Activated naive CD4-positive, alpha-beta T cell treated with anti-CD3 and anti-CD28 coated beads for 36 hours (primary cell): ENCODE data around the gene MAMSTR. TPM values are rescaled to one million over a fixed set of nuclear protein-coding genes. Genes with fewer than 3 reads are reported as not detected.

Experiments used
- CTCF ChIA-PET: fragments of 350-600 bp; sonication (Branson Sonifier 250); formaldehyde crosslinking; loops from one replicate; lab custom pipeline; 2021; ENCODE audit warnings: antibody characterized with exemption; lab: Charles Lee
- DNase-seq: peaks from one replicate; pipeline ENCODE4 v3.0.0-alpha.2; 2020
- H3K27ac Mint-ChIP-seq: one replicate; pipeline ENCODE4 v1.8.0; 2021; ENCODE audit warnings: mild to moderate bottlenecking, mixed read lengths
- H3K27me3 Mint-ChIP-seq: one replicate; pipeline ENCODE4 v1.8.0; 2021; ENCODE audit warnings: low read depth, mixed read lengths
- H3K36me3 Mint-ChIP-seq: one replicate; pipeline ENCODE4 v1.8.0; 2021; ENCODE audit warnings: low read depth, mixed read lengths
- H3K4me1 Mint-ChIP-seq: one replicate; pipeline ENCODE4 v1.8.0; 2021; ENCODE audit warnings: low read depth, mixed read lengths
- H3K4me3 Mint-ChIP-seq: one replicate; pipeline ENCODE4 v1.8.0; 2021; ENCODE audit warnings: mild to moderate bottlenecking, moderate library complexity, mixed read lengths
- H3K9me3 Mint-ChIP-seq: one replicate; pipeline ENCODE4 v1.8.0; 2021; ENCODE audit warnings: mixed read lengths
- intact Hi-C: fragments of 100-400 bp; cut with micrococcal nuclease; formaldehyde crosslinking; loops from one replicate; pipeline ENCODE4 v1.15.1; 2023
- total RNA-seq, 2 experiments: library from RNA; stranded (reverse); gene quantifications; one replicate each; pipeline ENCODE4 v1.2.3, GENCODE V29; 2021

MAMSTR gene
- total RNA-seq, 2 experiments from 2014 or later, result 0.44 to 0.57 TPM

DNA sequence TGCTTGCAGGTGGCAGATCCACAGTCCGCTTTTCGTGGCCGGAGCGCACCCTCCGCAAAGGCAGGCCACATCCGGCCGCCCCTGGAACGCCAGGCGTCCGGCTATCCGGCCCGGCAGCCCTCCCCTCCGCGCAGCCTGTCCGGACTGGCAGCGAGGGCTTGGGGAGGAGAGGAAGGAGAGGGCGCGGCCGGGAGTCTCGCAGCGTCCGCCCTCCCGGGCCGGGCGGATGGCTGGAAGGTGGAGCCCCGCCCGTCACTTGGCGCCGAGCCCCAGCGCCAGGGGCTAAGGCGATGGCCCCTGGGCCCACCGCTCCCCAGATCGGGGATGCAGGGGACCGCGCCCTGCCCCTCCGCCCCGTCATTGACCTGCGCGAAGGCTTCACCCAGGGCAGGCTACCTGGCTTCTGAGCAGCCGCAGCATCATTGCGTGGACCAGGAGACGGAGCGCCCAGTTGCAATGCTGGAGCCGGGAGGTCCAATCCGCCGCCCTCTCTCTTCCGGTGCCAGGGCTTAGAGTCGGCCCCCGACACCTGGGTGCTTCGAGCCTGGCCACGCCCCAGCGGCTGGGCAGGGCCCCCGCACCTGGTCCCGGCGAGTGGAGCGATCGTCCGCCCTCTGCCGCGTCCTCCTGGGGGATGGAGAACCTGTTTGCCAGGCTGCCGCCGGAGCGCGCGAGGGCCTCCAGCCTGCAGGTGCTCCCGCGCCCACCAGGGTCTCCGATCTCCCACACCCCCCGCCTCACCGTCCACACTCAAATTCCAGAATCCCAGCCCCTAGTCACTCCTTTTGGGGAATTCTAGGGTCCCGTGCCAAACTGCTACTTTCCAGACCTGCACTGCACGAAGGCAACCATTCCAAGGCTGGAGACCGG, 33.2 kb upstream of the MAMSTR start, which contains the start of gene FUT1:
FUT1 (minus strand) TSS at position 146 of the 870 bp plus-strand sequence. CDS start 1,360 bp downstream, outside the sequence.
- DNase-seq, result peak; percentile 53
- CTCF ChIA-PET, result interaction anchor here (1.0 kb wide), 1 partner anchor 65 kb away, joined by 3 read pairs; no protein-coding TSS in a partner anchor
- intact Hi-C loops, result no loop called here
- Mint-ChIP-seq H3K4me3 (peak within 1 kb of the TSS; percentile 55), H3K27me3 (peaks cover 22% of the 10 kb centered on the region), H3K9me3 (no peaks in the 10 kb centered on the region), H3K36me3 (no peaks in the 10 kb centered on the region), H3K4me1 (peaks cover 15% of the 10 kb centered on the region), H3K27ac (peak within 1 kb of the TSS; percentile 32)

DNA sequence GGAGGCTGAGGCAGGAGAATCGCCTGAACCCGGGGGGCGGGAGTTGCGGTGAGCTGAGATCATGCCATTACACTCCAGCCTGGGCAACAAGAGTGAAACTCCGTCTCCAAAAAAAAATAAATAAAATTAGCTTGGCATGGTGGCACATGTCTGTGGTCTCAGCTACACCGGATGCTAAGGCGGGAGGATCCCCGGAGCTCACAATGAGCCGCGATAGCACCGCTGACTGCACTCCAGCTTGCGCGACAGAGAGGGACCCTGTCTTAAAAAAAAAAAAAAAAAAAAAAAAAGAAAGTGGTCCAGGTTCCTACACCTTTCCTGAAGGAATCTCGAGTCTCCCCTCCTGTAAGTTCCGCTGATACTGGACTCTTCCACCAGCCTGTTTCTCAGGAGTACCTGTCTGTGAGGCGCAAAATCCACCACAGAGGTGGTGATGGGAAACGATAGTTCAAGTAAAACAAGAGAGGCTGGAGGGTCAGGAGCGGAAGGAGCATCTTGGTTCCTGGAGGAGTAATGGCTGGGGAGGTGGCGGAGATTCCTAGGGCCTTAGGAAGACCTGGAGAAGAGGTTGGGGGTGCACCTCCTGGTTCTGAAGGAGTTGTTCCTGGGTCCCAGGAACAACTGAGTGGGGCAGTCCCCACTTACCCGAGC, 32.4 kb upstream of the MAMSTR start:
- peaks cover 22% of the 10 kb centered on the region for H3K27me3 Mint-ChIP-seq
- no peaks in the 10 kb centered on the region for H3K36me3 Mint-ChIP-seq
- H3K9me3 Mint-ChIP-seq, result no peaks in the 10 kb centered on the region
- CTCF ChIA-PET, result interaction anchor here (0.5 to 1.0 kb wide), 4 partner anchors 12 to 92 kb away, joined by 3 to 6 read pairs (median 4); partner anchors contain the start of gene RASIP1
- intact Hi-C loops, result no loop called here
- peak overlapping the region; percentile 55 for H3K4me3 Mint-ChIP-seq
- H3K4me1 Mint-ChIP-seq, result peaks cover 17% of the 10 kb centered on the region
- peak overlapping the region; percentile 32 for H3K27ac Mint-ChIP-seq
- no peak for DNase-seq

DNA sequence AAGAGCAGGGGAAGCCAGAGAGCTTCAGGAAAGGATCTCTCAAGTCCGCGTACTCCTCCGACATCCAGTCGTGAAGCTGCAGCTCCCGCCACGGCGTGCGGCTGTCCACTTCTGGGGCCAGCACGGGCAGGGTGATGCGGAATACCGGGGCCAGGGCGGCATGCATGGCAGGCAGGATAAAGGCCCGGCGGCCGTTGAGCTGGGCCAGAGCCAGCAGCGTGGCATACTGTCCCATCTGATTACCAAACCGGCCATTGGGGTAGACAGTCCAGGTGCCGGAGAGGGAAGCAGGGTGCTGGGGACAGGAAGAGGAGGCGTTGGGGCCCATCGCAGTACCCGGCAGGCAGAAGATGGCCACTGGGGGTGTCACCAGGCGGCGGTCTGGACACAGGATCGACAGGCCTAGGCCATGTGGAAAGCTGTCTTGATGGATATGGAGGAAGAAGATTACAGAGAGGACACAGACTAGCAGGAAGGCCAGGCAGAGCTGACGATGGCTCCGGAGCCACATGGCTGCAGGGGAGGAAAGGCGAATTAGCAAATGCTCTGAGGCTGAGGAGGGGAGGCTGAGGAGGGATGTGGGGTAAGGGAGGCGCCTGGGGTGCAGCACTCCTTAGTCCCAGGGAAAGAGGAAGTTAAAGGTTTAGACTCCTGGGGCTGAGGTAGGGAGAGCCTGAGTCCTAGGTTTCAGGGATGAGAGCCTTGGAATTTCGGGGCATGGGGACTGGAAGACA, 31.4 kb upstream of the MAMSTR start:
- CTCF ChIA-PET, result interaction anchor here (1.0 kb wide), 1 partner anchor 63 kb away, joined by 3 read pairs; no protein-coding TSS in a partner anchor
- Mint-ChIP-seq H3K27ac (no peak overlapping the region), H3K4me3 (peak overlapping the region; percentile 32), H3K4me1 (peaks cover 25% of the 10 kb centered on the region), H3K36me3 (no peaks in the 10 kb centered on the region), H3K9me3 (no peaks in the 10 kb centered on the region), H3K27me3 (peaks cover 26% of the 10 kb centered on the region)
- no peak for DNase-seq
- intact Hi-C loops, result no loop called here

DNA sequence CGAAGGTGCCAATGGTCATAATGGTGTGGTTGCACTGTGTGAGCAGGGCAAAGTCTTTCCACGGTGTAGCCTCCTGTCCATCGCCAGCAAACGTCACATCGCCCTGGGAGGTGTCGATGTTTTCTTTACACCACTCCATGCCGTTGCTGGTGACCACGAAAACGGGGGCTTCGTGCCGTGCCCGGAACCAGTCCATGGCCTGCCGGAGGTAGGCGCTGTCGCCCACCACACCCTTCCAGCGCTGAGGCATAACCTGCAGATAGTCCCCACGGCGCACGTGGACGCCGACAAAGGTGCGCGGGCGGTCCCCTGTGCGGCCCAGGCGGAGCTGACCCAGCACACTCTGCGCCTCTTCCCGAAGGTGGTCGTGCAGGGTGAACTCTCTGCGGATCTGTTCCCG, 30.8 kb upstream of the MAMSTR start:
- no peak overlapping the region for H3K27ac Mint-ChIP-seq
- H3K36me3 Mint-ChIP-seq, result no peaks in the 10 kb centered on the region
- CTCF ChIA-PET, result no interaction called here
- H3K27me3 Mint-ChIP-seq, result peaks cover 27% of the 10 kb centered on the region
- no peak for DNase-seq
- intact Hi-C loops, result no loop called here
- H3K9me3 Mint-ChIP-seq, result no peaks in the 10 kb centered on the region
- H3K4me1 Mint-ChIP-seq, result peaks cover 27% of the 10 kb centered on the region
- no peak overlapping the region for H3K4me3 Mint-ChIP-seq

DNA sequence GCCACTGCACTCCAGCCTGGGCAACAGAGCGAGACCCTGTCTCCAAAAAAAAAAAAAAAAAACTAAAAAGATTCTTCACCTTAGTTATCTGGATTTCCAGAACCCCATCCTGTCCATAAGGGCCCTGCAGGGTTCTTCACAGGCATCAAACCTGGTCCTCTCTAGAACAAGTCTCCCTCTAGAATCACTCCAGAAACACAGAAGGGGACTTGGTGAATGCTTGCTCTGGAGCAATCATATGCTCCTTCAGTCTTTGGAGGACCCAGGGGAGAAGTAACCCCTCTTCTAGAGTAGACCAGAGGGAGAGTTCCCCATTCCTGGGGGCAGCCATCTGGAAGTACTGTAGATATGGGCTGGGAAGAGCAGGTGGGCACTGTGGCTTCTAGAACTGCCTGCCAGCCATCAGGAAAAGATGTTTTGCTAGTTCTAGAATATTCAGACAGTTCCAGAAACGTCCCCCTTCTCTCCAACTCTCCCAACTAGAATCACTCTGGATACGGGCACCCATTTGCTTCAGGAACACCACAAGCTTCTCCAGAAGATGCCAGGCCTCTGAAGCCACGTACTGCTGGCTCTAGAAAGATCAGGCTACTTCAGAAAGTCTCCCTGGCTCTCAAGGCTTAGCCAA, 30.2 kb upstream of the MAMSTR start:
- intact Hi-C loops, result loop anchor here (5.0 kb wide), 1 partner anchor 577 kb away; the partner anchor contains the start of genes LIG1 and ZSWIM9
- no peak for DNase-seq
- H3K9me3 Mint-ChIP-seq, result no peaks in the 10 kb centered on the region
- no peaks in the 10 kb centered on the region for H3K36me3 Mint-ChIP-seq
- CTCF ChIA-PET, result no interaction called here
- H3K4me3 Mint-ChIP-seq, result no peak overlapping the region
- peaks cover 27% of the 10 kb centered on the region for H3K4me1 Mint-ChIP-seq
- H3K27ac Mint-ChIP-seq, result no peak overlapping the region
- peaks cover 30% of the 10 kb centered on the region for H3K27me3 Mint-ChIP-seq

DNA sequence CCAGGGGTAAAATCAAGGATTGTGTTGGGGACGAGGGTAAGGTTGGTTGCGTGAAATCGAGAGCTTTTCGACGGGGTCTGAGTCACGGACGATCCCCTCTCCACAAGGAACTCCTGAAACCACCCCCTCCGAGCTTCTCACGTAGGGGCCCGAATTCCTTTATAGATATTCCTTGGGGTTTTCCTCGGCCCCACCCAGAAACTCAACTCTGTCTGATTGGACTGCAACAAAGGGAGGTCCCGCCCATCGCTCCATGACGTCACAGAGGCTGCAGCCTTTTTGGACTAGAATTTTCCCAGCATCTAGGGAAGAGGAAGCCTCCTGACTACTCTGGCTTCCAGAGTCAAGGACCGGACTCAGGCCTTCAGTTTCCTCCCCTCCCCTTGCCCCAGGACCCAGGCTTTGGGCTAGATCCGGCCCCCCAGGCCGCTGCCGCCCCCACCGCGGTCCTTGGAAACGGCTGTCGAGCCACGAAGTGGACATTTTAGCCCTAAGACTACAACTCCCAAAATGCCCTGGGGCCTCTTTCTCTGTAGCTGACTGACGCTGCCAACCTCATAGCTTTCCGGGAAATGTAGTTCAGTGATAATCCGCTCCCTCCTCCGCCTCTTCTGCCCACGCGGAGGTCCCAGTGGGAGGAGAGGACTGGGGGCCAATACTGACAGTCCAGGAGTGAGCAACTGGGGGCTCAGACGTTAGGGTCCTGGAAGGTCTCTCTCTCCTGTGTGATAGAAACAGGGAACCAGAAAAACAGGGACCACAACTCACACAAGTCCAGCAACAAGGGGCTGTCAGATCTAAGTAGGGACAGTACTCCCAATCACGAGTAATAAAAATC, 27.4 kb upstream of the MAMSTR start, which contains the start of gene IZUMO1:
IZUMO1 (minus strand) TSS at position 172 of the 838 bp plus-strand sequence. CDS start 1,050 bp downstream, outside the sequence.
- Mint-ChIP-seq H3K4me1 (peaks cover 15% of the 10 kb centered on the region), H3K4me3 (peak within 1 kb of the TSS; percentile 34), H3K36me3 (no peaks in the 10 kb centered on the region), H3K9me3 (no peaks in the 10 kb centered on the region), H3K27me3 (peaks cover 12% of the 10 kb centered on the region), H3K27ac (no peak within 1 kb of the TSS)
- CTCF ChIA-PET, result interaction anchor here (0.6 to 1.0 kb wide), 4 partner anchors 48 to 349 kb away, joined by 3 read pairs; no protein-coding TSS in a partner anchor
- intact Hi-C loops, result loop anchor here (5.0 kb wide), 1 partner anchor 575 kb away; the partner anchor contains the start of genes LIG1 and ZSWIM9
- DNase-seq, result peak; percentile 73

DNA sequence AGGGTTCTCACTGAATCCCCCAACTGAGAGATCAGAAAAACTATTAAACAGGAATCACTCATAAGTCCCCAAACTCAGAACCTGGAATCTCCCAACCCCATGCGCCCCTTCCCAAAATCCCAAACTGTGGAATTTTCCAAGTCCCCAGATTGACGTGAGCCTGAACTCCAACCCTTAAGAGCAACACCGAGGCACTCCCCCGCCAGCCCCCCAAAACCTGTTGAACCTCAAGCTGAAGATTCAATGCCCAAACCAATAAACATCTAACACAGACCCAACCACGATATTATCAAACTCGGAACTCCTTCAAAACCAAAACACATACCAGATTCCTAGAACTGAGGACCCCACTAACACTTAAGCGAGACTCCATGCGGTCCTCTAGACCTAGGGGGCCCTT, 26.6 kb upstream of the MAMSTR start:
- CTCF ChIA-PET, result interaction anchor here (1.0 kb wide), 1 partner anchor 49 kb away, joined by 3 read pairs; no protein-coding TSS in a partner anchor
- intact Hi-C loops, result loop anchor here (5.0 kb wide), 1 partner anchor 574 kb away; the partner anchor contains the start of genes LIG1 and ZSWIM9
- no peaks in the 10 kb centered on the region for H3K36me3 Mint-ChIP-seq
- peaks cover 14% of the 10 kb centered on the region for H3K4me1 Mint-ChIP-seq
- no peak overlapping the region for H3K4me3 Mint-ChIP-seq
- DNase-seq, result no peak
- no peaks in the 10 kb centered on the region for H3K9me3 Mint-ChIP-seq
- H3K27me3 Mint-ChIP-seq, result peaks cover 9% of the 10 kb centered on the region
- H3K27ac Mint-ChIP-seq, result no peak overlapping the region

DNA sequence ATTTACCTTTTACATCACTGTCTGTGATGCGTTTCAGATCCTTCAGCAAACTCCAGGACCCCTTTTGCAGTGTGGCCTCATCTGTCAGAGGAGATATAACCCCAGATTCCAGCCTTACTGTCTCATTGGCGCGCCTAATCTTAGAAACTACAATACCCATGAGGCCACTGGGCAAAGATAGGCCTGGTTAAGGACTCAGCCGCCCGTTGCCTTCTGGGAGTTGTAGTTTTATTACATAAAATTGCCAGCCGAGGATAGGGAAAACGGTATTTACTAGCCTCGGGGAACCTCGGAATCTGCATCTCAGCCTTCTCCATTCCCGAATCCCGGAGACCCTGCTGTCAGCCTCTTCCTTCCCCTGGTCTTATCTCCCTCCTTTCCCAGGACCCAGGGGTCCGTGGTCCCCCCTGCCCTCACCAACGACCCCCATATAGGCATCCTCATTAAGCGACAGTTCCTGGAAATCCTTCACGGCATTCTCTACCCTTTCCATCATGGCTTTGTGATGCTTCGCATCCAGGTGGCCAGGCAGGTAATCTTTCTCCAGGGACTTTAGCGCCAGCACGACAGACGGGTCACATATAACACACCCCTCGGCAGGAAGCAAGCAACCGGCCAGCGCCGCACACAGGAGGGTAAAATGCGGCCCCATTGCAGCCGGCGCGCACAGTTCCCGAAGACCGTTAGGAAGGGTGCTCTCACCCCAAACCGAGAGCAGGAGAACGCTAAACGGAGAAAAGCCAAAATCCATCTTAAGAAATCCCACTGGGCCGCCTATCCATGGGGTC, 25.9 kb upstream of the MAMSTR start:
- intact Hi-C loops, result loop anchor here (5.0 kb wide), 1 partner anchor 573 kb away; the partner anchor contains the start of genes LIG1 and ZSWIM9
- CTCF ChIA-PET, result interaction anchor here (0.5 kb wide), 1 partner anchor 90 kb away, joined by 3 read pairs; no protein-coding TSS in a partner anchor

DNA sequence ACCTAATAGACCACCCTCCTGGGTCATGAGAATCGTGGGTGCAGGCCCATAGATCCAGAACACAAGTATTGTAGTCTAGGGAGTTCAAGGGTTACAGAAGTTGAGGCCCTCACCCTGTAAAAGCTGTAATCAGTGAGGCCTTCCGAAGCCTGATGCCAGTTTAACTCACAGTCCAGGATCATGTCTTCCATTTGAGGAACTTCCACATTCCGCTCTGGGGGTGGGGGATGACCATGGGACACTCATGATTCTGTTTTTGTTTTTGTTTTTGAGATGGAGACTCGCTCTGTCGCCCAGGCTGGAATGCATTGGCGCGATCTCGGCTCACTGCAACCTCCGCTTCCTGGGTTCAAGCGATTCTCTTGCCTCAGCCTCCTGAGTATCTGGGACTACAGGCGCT, 22.6 kb upstream of the MAMSTR start:
- DNase-seq, result no peak
- no peaks in the 10 kb centered on the region for H3K9me3 Mint-ChIP-seq
- peaks cover 17% of the 10 kb centered on the region for H3K27me3 Mint-ChIP-seq
- intact Hi-C loops, result no loop called here
- no peak overlapping the region for H3K27ac Mint-ChIP-seq
- CTCF ChIA-PET, result interaction anchor here (1.1 kb wide), 1 partner anchor 100 kb away, joined by 3 read pairs; no protein-coding TSS in a partner anchor
- no peak overlapping the region for H3K4me3 Mint-ChIP-seq
- no peaks in the 10 kb centered on the region for H3K36me3 Mint-ChIP-seq
- H3K4me1 Mint-ChIP-seq, result peaks cover 28% of the 10 kb centered on the region

More for the DNA sequence above, 25.9 kb upstream of the MAMSTR start:
- Mint-ChIP-seq H3K27me3 (peaks cover 10% of the 10 kb centered on the region), H3K27ac (no peak overlapping the region), H3K9me3 (no peaks in the 10 kb centered on the region), H3K4me1 (peaks cover 19% of the 10 kb centered on the region), H3K36me3 (no peaks in the 10 kb centered on the region), H3K4me3 (peak overlapping the region; percentile 20)
- DNase-seq, result peak; percentile 69
